ENCODE data around the gene CFL1.
A peak's percentile ranks its signal among the peaks of the same experiment; 100 is the strongest.

CFL1 gene

GRCh38 chr11:65899356-65900124 lies 41.6 kb upstream of the CFL1 start:
- TF ChIP-seq CTCF (conservative IDR thresholded peaks at IDR 0.05; ENCODE audit: low read depth, low read length): no peak
- peak overlapping the region; percentile 88 for H3K4me3 ChIP-seq (ENCODE audit: low read length)
- DNase-seq (ENCODE audit: low read depth): no peak

GRCh38 chr11:65898656-65899355 lies 40.8 kb upstream of the CFL1 start:
- no peak for DNase-seq (ENCODE audit: low read depth)
- no peak for TF ChIP-seq CTCF (conservative IDR thresholded peaks at IDR 0.05; ENCODE audit: low read depth, low read length)
- peak overlapping the region; percentile 88 for H3K4me3 ChIP-seq (ENCODE audit: low read length)

DNA sequence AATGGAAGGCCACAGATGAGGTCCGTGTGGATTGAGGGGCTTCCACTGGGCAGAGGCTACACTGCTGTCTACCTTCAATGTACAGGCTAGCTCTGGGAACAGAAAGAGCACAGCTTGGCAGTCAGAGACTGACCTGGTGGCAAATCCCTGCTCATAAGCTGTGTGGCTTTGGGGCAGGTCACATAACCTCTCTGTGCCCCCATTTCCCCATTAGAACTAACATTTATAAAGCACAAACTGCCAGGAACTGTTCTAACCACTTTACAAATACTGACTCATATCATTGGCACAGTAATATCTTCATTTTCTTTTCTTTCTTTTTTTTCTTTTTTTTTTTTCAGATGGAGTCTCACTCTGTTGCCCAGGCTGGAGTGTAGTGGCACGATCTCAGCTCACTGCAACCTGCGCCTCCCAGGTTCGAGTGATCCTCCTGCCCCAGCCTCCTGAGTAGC lies 39.1 kb upstream of the CFL1 start:
- DNase-seq (ENCODE audit: low read depth): no peak
- no peak overlapping the region for H3K4me3 ChIP-seq (ENCODE audit: low read length)
- no peak for TF ChIP-seq CTCF (conservative IDR thresholded peaks at IDR 0.05; ENCODE audit: low read depth, low read length)

GRCh38 chr11:65896034-65896999 lies 38.3 kb upstream of the CFL1 start:
- no peak overlapping the region for H3K4me3 ChIP-seq (ENCODE audit: low read length)
- TF ChIP-seq CTCF (conservative IDR thresholded peaks at IDR 0.05; ENCODE audit: low read depth, low read length): no peak

DNA sequence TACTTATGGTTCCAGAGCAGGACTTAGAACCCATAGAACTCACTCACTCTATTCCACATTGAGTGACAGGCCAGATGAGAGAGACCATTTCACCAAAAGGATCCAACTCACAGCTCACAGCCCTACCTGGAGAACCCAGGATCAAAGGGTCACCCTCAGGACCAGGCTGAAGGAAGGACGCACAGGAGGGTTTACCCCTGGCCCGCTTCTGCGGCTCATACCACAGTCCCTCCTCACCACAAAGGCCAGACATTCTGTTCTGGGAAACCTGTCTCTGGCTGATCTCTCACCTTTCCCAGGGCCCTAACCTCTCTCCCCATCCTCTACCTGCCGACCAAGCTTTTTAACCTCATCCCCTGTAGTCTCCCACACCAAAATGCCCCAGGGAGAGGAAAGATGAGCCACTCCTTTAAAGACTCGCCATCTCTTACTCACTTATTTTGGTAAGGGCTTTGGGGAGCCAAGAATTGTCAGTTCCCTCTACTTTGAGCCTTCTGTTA lies 37.6 kb upstream of the CFL1 start:
- no peak for TF ChIP-seq CTCF (conservative IDR thresholded peaks at IDR 0.05; ENCODE audit: low read depth, low read length)
- H3K4me3 ChIP-seq (ENCODE audit: low read length): no peak overlapping the region
- DNase-seq (ENCODE audit: low read depth): no peak

More at GRCh38 chr11:65896034-65896999, 38.3 kb upstream of the CFL1 start:
- DNase-seq (ENCODE audit: low read depth): no peak

DNA sequence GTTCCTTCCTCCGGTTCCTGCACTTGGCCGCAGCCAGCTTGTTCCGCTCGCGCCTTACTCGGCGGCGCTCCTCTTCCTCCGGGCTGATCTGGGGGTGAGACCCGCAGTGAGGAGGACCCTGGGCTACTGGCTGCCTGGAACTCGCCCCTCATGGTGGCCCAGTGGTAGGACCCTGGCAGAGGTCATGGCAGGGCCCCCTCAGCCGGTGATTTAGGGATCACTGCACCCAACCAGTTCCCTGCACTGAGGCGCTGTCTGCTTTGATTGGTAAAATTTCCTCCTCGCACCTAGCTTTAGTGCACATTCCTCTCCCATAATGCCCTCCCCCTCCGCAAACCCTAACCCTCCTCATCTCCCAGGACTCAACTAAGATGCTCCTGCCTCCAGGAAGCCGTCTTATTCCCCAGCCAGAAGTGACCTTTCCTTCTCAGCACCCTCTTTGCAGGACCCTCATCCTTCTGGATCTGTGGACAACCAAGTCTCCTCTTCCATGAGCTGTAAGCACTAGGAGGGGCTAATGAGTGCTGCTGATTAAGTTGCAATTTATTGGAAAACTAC lies 36.1 kb upstream of the CFL1 start:
- no peak for TF ChIP-seq CTCF (conservative IDR thresholded peaks at IDR 0.05; ENCODE audit: low read depth, low read length)
- DNase-seq (ENCODE audit: low read depth): no peak
- no peak overlapping the region for H3K4me3 ChIP-seq (ENCODE audit: low read length)

Data from retinal pigment epithelial cell (primary cell).